Psoas muscle (tissue), 8 donors: ENCODE data around the gene SMARCAL1. TPM values are rescaled to one million over a fixed set of nuclear protein-coding genes. Genes with fewer than 3 reads are reported as not detected.

ENCODE experiments used
- ATAC-seq, 4 donors: fragments of 200-7000 bp; cut with Tn5 transposase; one replicate each; pipeline ENCODE4 v1.9.1; 2020; ENCODE audit warnings: moderate library complexity in 3 of 4, mild to moderate bottlenecking in 2 of 4
- DNase-seq, 2 donors: peaks; one replicate each; pipeline ENCODE4 v3.0.0-alpha.2; 2020
- H3K27ac ChIP-seq: fragments of 200-600 bp; one replicate; pipeline ENCODE4 v1.8.0; 2022
- H3K27me3 ChIP-seq, 3 donors: fragments of 200-600 bp in 1 of 3; one replicate each; pipeline versions ENCODE4 v1.6.1 to v1.8.0; 2013 to 2022; ENCODE audit warnings: low read length in 2 of 3, mild to moderate bottlenecking in 2 of 3, moderate library complexity in 1 of 3; ENCODE audit not compliant: insufficient read depth in 3 of 3
- H3K36me3 ChIP-seq, 2 donors: fragments of 200-600 bp in 1 of 2; one replicate each; pipeline versions ENCODE4 v1.6.1 to v1.8.0; 2013 to 2022; ENCODE audit warnings: low read depth in 1 of 2, mild to moderate bottlenecking in 1 of 2, moderate library complexity in 1 of 2; ENCODE audit not compliant: insufficient read depth in 1 of 2
- H3K4me1 ChIP-seq: fragments of 200-600 bp; one replicate; pipeline ENCODE4 v1.8.0; 2022
- H3K4me3 ChIP-seq: fragments of 200-600 bp; one replicate; pipeline ENCODE4 v1.8.0; 2022; ENCODE audit warnings: mild to moderate bottlenecking
- H3K9me3 ChIP-seq: fragments of 200-600 bp; one replicate; pipeline ENCODE4 v1.8.0; 2022
- WGBS, 3 donors: extraction: QIAGEN DNeasy Blood & Tissue Kit; methylation state at CpG; one replicate each; pipeline versions ENCODE4 v1.1.6 to v1.1.7; 2013; 5-methylcytosine and 5-hydroxymethylcytosine counted together
- intact Hi-C, 2 donors: fragments of 100-400 bp; cut with DNase I; formaldehyde crosslinking; loops; one replicate each; pipeline versions ENCODE4 v1.11.0 to v1.14.2; 2022
- polyA plus RNA-seq, 3 donors: library from polyadenylated mRNA; stranded (reverse); fragments of 200-250 nt; gene quantifications; one replicate each; pipeline ENCODE4 v1.2.3, GENCODE V29; 2013
- total RNA-seq, 4 donors: library from RNA; stranded (reverse); fragmentation: NEBNext Ultra II Directional in 2 of 4; extraction: Animal tissue kit (Norgen Biotek cat#: 25700) in 2 of 4; gene quantifications; one replicate each; pipeline versions ENCODE4 v1.2.1 to v1.2.4, GENCODE V29; 2021 to 2023
- TF ChIP-seq, protein P1 (sequence below): fragments of 200-600 bp; IDR thresholded peaks from one replicate; pipeline ENCODE4 v1.8.0; 2022; ENCODE audit warnings: antibody characterized with exemption
- donor health status: healthy with polysubstance abuse.
- donor health status: DM: no; HTN: no; CAD: no; lungs with moderate emphysema.
- donor health status: Bipolar disorder and iron deficiency.
- donor health status: healthy.
- donor health status: DM: yes; HTN: yes; CAD: no.
- donor health status: DM: no; HTN: no; CAD: no.
- donor health status: DM: no; HTN: no; CAD: no.
- donor health status: DM: yes; HTN: yes; CAD: no.

The SMARCAL1 gene
- total and polyA plus RNA-seq, 7 donors, result 7.9 to 18.3 (median 11.4) TPM

DNA sequence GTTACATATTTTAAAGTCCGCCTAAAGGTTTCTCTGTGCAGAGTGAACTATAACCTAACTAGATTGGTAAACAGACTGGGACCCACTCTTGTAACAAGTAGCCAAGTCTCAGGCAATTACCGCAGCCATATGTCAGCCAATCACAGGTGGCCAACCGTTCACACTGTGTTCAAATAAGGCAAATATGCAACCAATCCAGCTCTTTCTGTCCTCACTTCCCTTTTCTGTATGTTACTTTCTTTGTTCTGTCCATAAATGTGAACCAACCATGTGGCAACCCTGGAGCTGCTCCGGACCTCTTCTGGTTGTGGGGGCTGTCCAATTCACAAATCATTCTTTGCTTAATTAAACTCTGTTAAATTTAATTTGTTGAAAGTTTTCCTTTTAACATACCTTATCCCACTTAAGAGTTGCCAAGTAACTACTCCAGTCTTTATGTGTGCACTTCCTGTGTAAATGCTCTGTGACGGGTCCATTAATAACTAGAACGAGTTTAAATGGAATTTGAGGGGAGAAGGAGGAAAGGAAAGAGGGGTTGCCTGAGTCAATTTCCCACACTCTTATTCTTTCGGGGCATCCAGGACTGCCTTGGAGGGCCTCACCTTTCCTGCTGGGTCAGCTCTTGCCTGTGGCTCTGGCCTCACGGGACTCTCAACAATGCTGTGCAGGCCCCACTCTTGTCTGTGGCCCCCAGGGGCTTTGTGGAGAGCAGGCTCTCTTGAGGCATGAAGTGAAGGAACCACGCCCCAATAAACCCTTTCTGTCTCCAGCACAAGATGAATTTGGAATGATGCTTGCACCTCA, 79.7 kb downstream of the SMARCAL1 start:
- H3K4me1 ChIP-seq, result no peaks in the 10 kb centered on the region
- intact Hi-C loops, result no loop called here

DNA sequence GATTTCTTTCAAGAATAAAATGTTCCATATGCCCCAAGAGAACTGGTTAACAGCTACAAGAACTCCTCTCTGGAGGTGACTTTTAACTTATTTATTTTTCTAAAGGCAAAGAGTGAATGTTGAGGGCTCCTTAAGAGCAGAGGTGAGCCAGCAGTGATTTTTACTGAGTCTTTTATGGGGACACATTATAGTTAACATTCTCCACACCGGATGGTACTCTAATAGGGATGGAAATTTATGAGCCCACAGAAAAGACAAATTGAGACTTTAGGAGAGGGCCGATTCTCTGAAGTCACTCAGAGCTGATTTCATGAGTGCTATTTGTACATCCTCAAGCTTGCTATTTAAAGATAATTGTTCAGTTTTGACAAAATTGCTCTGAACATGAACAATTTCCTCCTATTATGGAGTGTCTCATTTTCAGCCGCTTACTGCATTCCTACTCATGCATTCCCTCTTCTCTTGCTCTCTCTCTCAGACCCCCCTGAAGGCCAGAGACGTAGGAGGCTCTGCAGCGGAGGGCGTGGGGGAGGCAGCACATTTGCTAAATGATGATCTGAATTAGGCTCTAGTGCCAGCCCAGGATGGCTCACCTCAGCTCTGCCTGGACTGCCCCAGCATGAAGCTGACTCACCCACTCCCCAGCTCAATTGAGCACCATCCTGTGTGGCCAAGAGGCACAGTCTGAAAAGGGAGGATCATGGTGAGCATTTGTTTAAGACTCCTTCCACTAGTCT, 80.5 kb downstream of the SMARCAL1 start:
- no peak for ATAC-seq
- 71 to 77% (median 73%) methylated on average over 6 of the region's 6 CpGs for WGBS, 3 donors
- H3K27me3 ChIP-seq, result no peaks in the 10 kb centered on the region
- no peak for DNase-seq
- TF ChIP-seq, protein P1, sequence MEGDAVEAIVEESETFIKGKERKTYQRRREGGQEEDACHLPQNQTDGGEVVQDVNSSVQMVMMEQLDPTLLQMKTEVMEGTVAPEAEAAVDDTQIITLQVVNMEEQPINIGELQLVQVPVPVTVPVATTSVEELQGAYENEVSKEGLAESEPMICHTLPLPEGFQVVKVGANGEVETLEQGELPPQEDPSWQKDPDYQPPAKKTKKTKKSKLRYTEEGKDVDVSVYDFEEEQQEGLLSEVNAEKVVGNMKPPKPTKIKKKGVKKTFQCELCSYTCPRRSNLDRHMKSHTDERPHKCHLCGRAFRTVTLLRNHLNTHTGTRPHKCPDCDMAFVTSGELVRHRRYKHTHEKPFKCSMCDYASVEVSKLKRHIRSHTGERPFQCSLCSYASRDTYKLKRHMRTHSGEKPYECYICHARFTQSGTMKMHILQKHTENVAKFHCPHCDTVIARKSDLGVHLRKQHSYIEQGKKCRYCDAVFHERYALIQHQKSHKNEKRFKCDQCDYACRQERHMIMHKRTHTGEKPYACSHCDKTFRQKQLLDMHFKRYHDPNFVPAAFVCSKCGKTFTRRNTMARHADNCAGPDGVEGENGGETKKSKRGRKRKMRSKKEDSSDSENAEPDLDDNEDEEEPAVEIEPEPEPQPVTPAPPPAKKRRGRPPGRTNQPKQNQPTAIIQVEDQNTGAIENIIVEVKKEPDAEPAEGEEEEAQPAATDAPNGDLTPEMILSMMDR, result no peak
- H3K27ac ChIP-seq, result no peak overlapping the region
- no peaks in the 10 kb centered on the region for H3K36me3 ChIP-seq
- intact Hi-C loops, result no loop called here
- H3K4me1 ChIP-seq, result peaks cover 6% of the 10 kb centered on the region
- no peak overlapping the region for H3K4me3 ChIP-seq
- H3K9me3 ChIP-seq, result no peaks in the 10 kb centered on the region

More for the DNA sequence above, 79.7 kb downstream of the SMARCAL1 start:
- H3K27me3 ChIP-seq, result no peaks in the 10 kb centered on the region
- no peak overlapping the region for H3K27ac ChIP-seq
- DNase-seq (no peak), ATAC-seq (no peak)
- WGBS, 3 donors, result 77 to 81% (median 78%) methylated on average over 9 of the region's 9 CpGs
- H3K4me3 ChIP-seq, result no peak overlapping the region
- H3K36me3 ChIP-seq, result no peaks in the 10 kb centered on the region
- TF ChIP-seq, protein P1, result no peak
- H3K9me3 ChIP-seq, result no peaks in the 10 kb centered on the region

GRCh38 chr2:216493334-216493685, 81.0 kb downstream of the SMARCAL1 start:
- Histone ChIP-seq H3K27me3 (no peaks in the 10 kb centered on the region), H3K4me1 (peaks cover 7% of the 10 kb centered on the region), H3K4me3 (no peak overlapping the region), H3K9me3 (no peaks in the 10 kb centered on the region), H3K36me3 (no peaks in the 10 kb centered on the region), H3K27ac (no peak overlapping the region)
- intact Hi-C loops, result no loop called here
- TF ChIP-seq, protein P1, result no peak
- DNase-seq (no peak), ATAC-seq (no peak)
- WGBS, 3 donors, result 98 to 100% (median 100%) methylated on average over 1 of the region's 1 CpG

DNA sequence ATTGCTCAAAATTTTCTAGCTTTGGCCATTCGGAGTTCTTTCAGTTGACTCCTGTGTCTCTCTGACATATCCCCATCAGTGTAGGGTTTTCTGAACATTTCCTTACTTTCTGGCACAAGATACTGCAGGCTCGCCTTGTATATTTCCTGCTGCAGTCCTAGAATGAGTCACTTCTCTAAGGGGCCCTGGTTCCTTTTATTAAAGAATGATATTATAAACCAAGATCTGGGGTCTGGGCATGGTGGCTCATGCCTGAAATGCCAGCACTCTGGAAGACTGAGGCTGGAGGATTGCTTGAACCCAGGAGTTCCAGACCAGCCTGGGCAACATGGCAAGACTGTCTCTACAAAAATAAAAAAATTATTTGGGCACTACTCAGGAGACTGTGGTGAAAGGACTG, 83.4 kb downstream of the SMARCAL1 start:
- Histone ChIP-seq H3K27ac (no peak overlapping the region), H3K9me3 (no peaks in the 10 kb centered on the region), H3K4me1 (peaks cover 18% of the 10 kb centered on the region), H3K4me3 (no peak overlapping the region), H3K27me3 (no peaks in the 10 kb centered on the region), H3K36me3 (peaks cover 3 to 14% of the 10 kb centered on the region in 2 donors)
- DNase-seq, result no peak
- TF ChIP-seq, protein P1, result no peak
- no peak for ATAC-seq
- 64 to 82% (median 75%) methylated on average over 2 of the region's 2 CpGs for WGBS, 3 donors
- intact Hi-C loops, result no loop called here
